Activated CD4-positive, alpha-beta T cell treated with anti-CD3 and anti-CD28 coated beads, Interleukin-2, amount 50 U/mL, for 1 hour (primary cell): ENCODE measurements around the gene MGAT5B.

Source experiments
- DNase-seq: peaks from one replicate; pipeline ENCODE4 v3.0.0-alpha.2; 2020

Gene MGAT5B

DNA sequence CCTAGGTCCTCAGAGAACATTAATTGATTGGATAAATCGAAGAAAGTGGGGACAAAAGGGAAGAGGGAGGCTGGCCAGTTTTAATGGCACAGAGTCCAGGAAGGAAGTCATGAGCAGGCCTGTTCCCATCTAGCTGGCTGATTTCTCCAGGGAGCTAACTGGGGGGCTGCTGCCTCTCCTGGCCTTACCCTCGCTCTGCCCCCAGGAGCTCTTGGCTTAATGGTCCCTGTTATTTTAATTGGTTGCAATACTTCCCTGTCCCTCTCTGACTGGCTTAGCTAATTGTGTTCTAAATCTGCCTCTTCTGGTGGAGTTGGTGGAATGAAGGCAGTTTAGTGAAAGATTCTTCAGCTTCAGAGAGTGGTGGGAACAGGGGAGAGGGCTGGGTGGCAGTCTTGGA is 61.4 kb downstream of the MGAT5B start:
- no peak for DNase-seq

GRCh38 chr17:76930107-76930506 is 61.9 kb downstream of the MGAT5B start:
- no peak for DNase-seq

DNA sequence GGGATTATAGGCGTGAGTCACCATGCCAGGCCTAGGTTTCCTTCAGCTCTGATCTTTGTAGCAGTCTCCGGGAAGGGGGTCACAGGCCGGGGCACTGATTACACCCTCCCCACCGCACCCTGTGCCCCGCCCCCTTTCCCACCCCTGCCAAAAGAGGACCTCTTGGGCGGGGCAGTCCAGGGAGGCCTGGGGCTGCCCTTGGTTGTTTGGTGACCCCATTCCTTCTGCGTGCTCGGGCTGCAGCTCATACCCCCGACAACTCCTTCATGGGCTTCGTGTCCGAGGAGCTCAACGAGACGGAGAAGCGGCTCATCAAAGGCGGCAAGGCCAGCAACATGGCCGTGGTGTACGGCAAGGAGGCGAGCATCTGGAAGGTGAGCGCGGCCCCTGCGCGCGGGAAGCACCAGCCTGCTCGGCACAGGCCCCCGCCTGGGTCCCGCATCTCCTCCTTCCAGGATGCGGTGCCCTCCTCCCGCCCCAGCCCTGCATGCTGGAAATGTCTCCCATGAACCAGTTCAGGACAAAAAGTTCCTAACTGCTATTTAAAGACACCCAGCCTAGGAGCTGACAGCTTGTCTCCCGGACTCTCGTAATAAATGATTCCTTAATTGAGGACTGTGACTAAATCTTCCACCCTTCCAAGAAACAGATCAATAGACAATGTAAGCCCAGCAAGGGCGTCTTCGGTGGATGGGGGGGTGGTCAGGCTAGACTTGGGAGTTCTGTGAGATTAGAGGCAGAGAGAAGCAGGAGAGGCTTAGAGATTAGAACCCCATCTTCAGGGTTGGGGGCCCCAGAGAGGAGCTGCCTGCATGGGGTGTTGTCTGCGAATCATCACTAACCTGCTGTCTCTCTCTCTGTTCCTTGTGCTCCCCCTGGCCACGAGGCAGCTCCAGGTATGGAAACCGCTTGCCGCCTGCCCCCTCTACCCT is 64.5 kb downstream of the MGAT5B start:
- no peak for DNase-seq

DNA sequence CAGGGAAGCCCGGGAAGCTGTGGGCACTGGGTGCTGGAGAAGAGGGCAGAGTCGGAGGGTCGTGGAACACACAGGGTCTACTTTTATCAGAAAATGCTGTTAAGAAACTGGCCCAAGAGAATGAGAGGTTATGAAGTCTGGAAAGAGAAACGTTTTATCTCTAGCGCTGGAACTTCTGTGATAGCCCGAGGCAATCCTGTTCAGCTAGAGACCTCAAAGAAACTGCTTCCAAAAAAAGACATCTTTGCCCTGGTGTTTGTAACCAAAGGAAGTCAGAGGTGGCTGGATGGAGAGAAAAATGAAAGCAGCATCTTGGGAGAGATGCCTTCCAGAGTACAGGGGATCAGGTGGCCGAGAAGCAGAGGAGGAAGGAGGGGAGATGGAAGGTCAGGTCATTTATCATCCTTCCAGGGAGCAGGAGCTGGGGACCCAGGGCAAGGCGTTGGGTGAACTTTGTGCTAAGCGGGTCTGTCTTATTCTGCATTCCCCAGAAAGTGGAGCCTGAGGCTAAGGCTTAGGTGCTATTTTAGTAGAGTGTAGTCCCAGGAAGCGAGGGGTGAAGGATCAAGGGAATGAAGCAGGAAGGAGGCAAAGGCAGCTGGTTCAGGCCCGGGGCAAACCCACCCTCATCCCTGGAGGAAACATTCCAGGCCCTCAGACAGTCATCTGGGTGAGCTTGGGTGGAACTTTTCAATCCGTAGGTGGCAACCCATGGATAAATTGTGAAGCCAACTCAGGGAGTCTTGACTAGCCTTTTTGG is 66.5 kb downstream of the MGAT5B start:
- no peak for DNase-seq

- DNase-seq = no peak
These were observed 67.1 kb downstream of the MGAT5B start for GRCh38 chr17:76935331-76935730.

DNA sequence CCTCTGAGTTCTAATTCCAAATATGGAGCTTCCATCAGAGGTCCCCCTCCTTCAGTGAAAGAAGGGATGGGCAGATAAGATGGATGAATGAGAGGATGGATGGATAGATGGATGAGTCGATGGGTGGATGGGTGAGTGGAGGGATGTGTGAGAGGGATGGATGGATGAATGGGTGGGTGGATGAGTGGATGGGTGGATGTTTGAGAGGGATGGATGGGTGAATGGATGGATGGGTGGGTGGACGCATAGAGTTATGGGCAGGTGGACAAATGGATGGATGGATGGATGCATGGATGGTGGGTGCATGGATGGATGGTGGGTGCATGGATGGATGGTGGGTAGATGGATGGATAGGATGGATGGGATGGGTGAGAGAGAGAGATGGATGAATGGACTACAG is 69.0 kb downstream of the MGAT5B start:
- no peak for DNase-seq

DNA sequence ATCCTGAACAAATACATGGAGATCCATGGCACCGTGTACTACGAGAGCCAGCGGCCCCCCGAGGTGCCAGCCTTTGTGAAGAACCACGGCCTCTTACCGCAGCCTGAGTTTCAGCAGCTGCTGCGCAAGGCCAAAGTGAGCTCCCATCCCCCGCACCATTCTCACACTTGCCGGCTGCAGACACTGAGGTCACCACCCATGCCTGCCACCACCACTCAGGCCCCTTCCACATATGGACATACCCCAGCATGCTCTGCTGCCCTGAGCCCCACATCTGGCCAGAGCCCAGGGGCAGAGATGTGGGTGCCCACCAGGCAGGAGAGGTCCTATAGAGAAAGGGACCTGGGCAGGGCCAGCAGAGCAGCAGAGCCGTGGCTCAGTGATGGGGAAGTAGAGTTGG is 69.8 kb downstream of the MGAT5B start:
- DNase-seq = no peak

GRCh38 chr17:76940295-76940694 is 72.1 kb downstream of the MGAT5B start:
- no peak for DNase-seq

DNA sequence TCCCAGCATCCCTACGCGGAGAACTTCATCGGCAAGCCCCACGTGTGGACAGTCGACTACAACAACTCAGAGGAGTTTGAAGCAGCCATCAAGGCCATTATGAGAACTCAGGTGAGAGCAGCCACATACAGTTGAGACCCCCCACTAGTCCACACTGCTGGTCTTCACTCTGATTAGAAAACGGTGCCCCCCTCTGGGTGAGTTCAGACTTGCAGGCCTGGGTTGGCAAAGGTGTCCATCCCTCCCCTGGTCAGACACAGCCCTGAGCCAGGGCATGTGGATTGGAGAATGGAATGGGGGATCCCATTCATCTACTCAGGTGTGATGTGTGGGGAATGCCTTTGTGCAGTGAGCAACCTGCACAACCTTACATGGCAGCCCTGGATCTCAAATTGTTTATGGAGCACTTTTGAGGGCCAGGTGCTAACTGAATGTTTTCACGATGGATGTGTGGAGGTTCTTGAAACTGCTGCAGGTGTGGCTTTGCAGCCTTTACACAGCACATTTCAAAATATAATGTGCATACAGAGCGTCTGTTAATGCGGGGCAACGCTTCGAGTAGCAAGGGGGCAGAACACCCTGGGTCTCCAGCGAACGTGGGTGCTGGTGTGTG is 72.6 kb downstream of the MGAT5B start:
- DNase-seq = no peak

GRCh38 chr17:76943202-76943601 is 75.0 kb downstream of the MGAT5B start:
- no peak for DNase-seq

GRCh38 chr17:76943781-76944213 is 75.6 kb downstream of the MGAT5B start:
- no peak for DNase-seq

- no peak for DNase-seq
These were observed 76.3 kb downstream of the MGAT5B start for GRCh38 chr17:76944477-76944876.

GRCh38 chr17:76946111-76946771 is 78.0 kb downstream of the MGAT5B start:
- DNase-seq = no peak

GRCh38 chr17:76946772-76947135 is 78.5 kb downstream of the MGAT5B start:
- no peak for DNase-seq

DNA sequence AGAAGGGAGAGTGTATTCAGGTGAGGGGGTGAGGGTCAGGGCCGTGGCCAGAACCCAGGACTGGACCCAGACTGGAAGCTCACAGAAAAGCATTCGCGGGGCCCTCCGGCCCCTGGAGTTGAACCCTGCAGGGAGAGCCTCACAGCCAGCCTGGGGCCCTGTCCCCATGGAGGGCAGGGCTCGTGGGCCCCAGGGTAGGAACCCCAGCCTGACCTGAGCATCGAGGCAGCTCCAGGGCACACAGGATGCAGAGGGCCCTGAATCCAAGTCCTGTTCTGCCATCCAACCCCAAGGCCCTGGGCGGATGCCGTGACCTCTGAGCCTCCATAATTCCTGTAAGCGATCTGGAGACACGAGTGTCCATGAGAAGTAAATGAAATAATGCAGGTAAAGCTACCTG is 79.1 kb downstream of the MGAT5B start:
- no peak for DNase-seq

- DNase-seq = no peak
These were observed 79.6 kb downstream of the MGAT5B start for GRCh38 chr17:76947771-76948170.

- DNase-seq = no peak
These were observed 80.1 kb downstream of the MGAT5B start for GRCh38 chr17:76948301-76948700.

GRCh38 chr17:76948726-76949342 is 80.6 kb downstream of the MGAT5B start:
- no peak for DNase-seq

DNA sequence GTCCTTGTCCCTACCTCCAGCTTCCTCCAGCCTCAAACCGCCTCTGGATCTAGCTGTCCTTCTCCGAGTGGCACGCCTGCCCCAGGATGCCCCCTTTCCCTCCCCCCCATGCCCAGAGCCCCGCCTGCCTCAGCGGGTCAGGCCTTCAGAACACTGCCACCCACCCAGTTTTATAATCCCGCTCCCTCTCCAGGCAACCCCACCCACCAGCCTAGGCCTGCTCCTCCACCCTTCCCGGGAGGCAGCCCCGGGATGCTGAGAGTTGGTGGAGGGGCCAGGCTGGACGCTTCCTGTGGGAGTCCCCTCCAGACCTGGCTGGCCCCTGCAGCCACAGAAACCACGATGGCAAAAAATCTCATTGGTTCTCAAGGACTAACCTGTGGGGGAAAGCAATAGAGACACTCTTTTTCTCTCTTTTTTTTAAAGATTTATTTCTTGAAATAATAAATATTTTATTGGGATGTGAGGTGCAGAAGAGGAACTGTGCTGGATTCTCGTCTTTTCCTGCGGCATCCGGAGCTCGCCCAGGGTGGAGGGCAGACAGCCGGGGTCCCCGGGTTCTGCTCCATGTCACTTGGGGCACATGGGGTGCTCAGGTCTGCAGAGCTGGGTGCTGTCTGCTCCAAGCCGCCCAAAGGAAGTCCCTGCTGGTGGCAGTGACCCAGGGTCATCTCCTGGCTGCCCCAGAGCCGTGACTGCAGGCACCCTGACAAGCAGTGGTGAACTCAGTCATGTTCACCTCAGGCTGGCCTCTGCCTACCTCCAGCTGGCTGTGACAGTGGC is 81.9 kb downstream of the MGAT5B start:
- DNase-seq = no peak

DNA sequence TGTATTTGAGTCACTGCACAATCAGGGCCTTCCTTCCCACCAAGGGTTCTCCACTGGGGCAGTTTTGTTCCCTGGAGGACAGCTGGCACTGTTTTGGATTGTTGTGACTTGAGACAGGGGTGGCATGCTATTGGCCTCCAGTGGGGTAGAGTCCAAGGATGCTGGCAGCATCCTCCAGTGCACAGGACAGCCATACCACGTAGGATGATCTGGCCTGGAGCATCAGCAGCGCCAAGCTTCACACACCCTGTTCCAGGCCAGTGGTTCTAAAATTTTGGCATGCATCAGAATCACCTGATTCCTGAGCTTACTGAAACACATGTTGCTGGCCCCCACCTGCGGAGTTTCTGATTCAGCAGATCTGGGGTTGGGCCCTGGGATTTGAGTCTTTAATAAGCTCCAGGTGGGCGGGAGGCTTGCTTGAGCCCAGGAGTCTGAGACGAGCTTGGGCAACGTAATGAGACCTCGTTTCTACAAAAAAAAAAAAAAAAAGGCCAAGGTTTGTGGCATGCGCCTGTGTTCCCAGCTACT is 83.2 kb downstream of the MGAT5B start:
- no peak for DNase-seq

DNA sequence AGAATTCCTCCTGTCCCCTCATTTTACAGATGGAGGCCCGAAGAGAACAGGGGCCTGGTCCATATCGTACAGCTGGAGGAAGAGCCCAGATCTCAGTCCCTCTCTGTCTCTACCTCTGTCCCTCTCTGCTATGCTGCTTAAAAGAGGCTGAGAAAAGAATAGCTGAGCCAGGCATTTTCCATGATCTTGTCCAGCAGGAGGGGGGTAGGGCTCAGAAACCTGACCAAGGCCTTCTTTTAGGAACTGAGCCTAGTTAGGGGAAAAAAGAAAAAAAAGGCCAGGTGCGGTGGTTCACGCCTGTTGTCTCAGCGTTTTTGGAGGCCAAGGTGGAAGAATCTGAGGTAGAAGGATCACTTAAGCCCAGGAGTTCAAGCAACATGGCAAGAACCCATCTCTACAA is 84.2 kb downstream of the MGAT5B start:
- DNase-seq = no peak

DNA sequence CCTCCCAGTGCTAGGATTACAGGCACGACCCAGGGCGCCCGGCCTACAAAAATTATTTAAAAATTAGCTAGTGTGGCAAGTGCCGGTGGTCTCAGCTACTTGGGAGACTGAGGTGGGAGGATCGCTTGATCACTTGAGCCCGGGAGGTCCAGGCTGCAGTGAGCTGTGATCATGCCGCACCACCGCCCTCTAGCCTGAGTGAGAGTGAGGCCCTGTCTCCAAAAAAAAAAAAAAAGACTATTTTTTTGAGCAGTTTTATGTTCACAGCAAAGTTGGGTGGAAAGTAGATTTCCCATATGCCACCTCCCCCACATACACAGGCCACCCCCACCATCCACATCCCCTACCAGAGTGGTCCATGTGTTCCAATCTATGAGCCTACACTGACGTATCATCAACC is 84.9 kb downstream of the MGAT5B start:
- DNase-seq = no peak
